NCI-H2171 treated with DMSO at 0.1 percent for 48 hours (cell line): Measurements from ENCODE around the gene ADAMTS2.
A peak's percentile ranks its signal among the peaks of the same experiment; 100 is the strongest.

Source experiments
- DNase-seq: peaks from one replicate; lab custom pipeline; 2025; lab: John Stamatoyannopoulos, UW

The ADAMTS2 gene

GRCh38 chr5:179343719-179344430, 1.4 kb downstream of the ADAMTS2 start:
- peak; percentile 55 for DNase-seq

GRCh38 chr5:179343021-179343718, 2.1 kb downstream of the ADAMTS2 start:
- peak; percentile 36 for DNase-seq

GRCh38 chr5:179342577-179342976, 2.7 kb downstream of the ADAMTS2 start:
- no peak for DNase-seq

GRCh38 chr5:179340465-179340864, 4.8 kb downstream of the ADAMTS2 start:
- no peak for DNase-seq

GRCh38 chr5:179339996-179340395, 5.3 kb downstream of the ADAMTS2 start:
- DNase-seq, result no peak

GRCh38 chr5:179339081-179339480, 6.2 kb downstream of the ADAMTS2 start:
- DNase-seq, result no peak

GRCh38 chr5:179337796-179338676, 7.2 kb downstream of the ADAMTS2 start:
- DNase-seq, result no peak

GRCh38 chr5:179336871-179337795, 8.1 kb downstream of the ADAMTS2 start:
- DNase-seq, result no peak

GRCh38 chr5:179336126-179336870, 9.0 kb downstream of the ADAMTS2 start:
- no peak for DNase-seq

- DNase-seq, result no peak
Measured at GRCh38 chr5:179333796-179334761, 11.2 kb downstream of the ADAMTS2 start.

GRCh38 chr5:179332741-179333290, 12.4 kb downstream of the ADAMTS2 start:
- no peak for DNase-seq

- DNase-seq, result no peak
Measured at GRCh38 chr5:179331591-179332375, 13.5 kb downstream of the ADAMTS2 start.

GRCh38 chr5:179330186-179330900, 14.9 kb downstream of the ADAMTS2 start:
- DNase-seq, result no peak

GRCh38 chr5:179328291-179328690, 17.0 kb downstream of the ADAMTS2 start:
- no peak for DNase-seq

- DNase-seq, result no peak
Measured at GRCh38 chr5:179327021-179327735, 18.1 kb downstream of the ADAMTS2 start.

GRCh38 chr5:179326122-179326927, 18.9 kb downstream of the ADAMTS2 start:
- DNase-seq, result no peak
